ENCODE results near the gene SMCHD1.

Gene SMCHD1

DNA sequence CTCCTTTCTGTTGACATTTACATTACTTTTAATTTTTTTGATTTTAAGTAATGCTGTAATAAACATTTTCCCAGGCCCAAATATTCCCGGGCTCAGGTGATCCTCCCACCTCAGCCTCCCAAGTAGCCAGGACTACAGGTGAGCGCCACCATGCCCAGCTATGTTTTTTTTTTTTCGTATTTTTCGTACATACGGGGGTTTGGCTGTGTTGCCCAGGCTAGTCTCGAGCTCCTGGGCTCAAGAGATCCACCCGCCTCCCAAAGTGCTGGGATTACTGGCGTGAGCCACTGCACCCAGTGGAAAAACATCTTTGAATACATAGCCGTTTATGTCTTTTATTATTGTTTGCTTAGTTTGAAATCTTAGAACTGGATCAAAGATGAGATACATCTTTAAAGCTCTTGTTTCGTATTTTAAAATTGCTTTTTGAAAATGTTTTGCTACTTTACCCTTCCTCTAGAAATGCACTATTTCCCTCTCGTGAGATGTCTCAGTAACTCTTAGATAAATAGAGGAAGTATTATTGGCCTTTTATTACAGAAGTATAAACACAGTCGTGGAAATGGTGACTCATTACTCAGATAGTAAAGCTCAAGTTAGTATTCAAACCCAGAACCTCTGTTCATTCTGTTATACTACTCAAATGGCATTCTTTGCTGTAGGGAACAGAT, 2.4 kb downstream of the SMCHD1 start:
- TF ChIP-seq SIN3A (IDR thresholded peaks at IDR 0.05; ENCODE audit: borderline replicate concordance, insufficient read depth, low read length) (no peak), POLR2AphosphoS5 (IDR thresholded peaks at IDR 0.05; ENCODE audit: low read depth, low read length) (no peak), TAF1 (IDR thresholded peaks at IDR 0.05; ENCODE audit: borderline replicate concordance, insufficient read depth, low read length) (no peak), FOXP2 (optimal IDR thresholded peaks at IDR 0.05; ENCODE audit: borderline replicate concordance, extremely low read depth, extremely low read length, insufficient read depth) (no peak)
- TF ChIP-seq, protein P1, sequence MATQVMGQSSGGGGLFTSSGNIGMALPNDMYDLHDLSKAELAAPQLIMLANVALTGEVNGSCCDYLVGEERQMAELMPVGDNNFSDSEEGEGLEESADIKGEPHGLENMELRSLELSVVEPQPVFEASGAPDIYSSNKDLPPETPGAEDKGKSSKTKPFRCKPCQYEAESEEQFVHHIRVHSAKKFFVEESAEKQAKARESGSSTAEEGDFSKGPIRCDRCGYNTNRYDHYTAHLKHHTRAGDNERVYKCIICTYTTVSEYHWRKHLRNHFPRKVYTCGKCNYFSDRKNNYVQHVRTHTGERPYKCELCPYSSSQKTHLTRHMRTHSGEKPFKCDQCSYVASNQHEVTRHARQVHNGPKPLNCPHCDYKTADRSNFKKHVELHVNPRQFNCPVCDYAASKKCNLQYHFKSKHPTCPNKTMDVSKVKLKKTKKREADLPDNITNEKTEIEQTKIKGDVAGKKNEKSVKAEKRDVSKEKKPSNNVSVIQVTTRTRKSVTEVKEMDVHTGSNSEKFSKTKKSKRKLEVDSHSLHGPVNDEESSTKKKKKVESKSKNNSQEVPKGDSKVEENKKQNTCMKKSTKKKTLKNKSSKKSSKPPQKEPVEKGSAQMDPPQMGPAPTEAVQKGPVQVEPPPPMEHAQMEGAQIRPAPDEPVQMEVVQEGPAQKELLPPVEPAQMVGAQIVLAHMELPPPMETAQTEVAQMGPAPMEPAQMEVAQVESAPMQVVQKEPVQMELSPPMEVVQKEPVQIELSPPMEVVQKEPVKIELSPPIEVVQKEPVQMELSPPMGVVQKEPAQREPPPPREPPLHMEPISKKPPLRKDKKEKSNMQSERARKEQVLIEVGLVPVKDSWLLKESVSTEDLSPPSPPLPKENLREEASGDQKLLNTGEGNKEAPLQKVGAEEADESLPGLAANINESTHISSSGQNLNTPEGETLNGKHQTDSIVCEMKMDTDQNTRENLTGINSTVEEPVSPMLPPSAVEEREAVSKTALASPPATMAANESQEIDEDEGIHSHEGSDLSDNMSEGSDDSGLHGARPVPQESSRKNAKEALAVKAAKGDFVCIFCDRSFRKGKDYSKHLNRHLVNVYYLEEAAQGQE (IDR thresholded peaks at IDR 0.05; ENCODE audit: insufficient read depth in 1 of 2, low read depth in 2 of 2, low read length in 2 of 2): no peak

DNA sequence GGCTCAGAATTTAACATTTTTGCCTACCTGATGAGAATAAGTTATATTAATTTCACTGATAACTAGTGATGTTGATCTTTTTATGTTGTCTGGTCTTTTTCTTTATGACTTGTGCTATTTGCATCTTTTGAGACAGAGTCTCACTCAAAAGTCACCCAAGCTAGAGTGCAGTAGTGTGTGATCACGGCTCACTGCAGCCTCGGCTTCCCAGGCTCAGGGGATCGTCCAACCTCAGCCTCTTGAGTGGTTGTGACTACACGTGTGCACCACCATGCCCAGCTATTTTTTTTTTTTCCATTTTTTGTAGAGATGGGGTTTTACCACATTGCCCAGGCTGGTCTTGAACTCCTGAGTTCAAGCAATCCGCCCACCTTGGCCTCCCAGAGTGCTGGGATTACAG, 7.5 kb downstream of the SMCHD1 start:
- TF ChIP-seq SIN3A (IDR thresholded peaks at IDR 0.05; ENCODE audit: borderline replicate concordance, insufficient read depth, low read length) (no peak), TAF1 (IDR thresholded peaks at IDR 0.05; ENCODE audit: borderline replicate concordance, insufficient read depth, low read length) (no peak), POLR2AphosphoS5 (IDR thresholded peaks at IDR 0.05; ENCODE audit: low read depth, low read length) (no peak)

DNA sequence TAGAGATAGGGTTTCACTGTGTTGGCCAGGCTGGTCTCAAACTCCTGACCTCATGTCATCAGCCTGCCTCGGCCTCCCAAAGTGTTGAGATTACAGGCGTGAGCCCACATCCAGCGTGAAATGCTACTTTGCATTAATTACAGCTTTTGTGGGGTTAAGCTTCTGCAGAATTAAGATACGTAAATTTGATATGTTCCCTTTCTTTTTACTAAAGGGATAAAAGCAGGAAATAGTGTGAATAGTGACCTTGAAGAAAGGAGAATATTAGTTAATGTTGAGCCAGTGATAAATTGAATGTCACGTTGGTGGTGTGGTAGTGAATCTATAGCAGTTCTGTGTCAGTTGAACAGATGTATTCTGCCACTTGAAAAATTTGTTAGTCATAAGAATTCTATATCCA, 16.9 kb downstream of the SMCHD1 start:
- TF ChIP-seq TAF1 (IDR thresholded peaks at IDR 0.05; ENCODE audit: borderline replicate concordance, insufficient read depth, low read length) (no peak), FOXP2 (optimal IDR thresholded peaks at IDR 0.05; ENCODE audit: borderline replicate concordance, extremely low read depth, extremely low read length, insufficient read depth) (no peak), POLR2AphosphoS5 (IDR thresholded peaks at IDR 0.05; ENCODE audit: low read depth, low read length) (no peak)
- TF ChIP-seq, protein P1 (IDR thresholded peaks at IDR 0.05; ENCODE audit: insufficient read depth in 1 of 2, low read depth in 2 of 2, low read length in 2 of 2): no peak

DNA sequence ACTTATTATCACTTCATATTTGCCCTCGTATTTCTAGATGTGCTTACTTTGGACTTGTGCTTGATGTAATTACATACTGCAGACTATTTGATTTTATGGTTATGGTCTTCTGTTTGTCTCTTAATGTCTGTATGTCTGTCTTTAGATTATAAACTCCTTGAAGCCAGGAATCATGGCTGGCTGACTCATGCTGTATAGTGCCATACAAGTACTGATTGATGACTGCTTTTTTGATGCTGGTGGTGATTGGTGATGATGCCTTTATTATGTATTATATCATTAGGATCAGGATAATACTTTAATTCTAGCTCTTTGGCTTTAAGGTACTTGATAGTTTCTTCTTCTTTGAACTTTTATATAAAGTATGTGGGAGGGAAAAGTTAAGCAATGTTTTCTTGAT, 17.3 kb downstream of the SMCHD1 start:
- no peak for TF ChIP-seq POLR2AphosphoS5 (IDR thresholded peaks at IDR 0.05; ENCODE audit: low read depth, low read length)

DNA sequence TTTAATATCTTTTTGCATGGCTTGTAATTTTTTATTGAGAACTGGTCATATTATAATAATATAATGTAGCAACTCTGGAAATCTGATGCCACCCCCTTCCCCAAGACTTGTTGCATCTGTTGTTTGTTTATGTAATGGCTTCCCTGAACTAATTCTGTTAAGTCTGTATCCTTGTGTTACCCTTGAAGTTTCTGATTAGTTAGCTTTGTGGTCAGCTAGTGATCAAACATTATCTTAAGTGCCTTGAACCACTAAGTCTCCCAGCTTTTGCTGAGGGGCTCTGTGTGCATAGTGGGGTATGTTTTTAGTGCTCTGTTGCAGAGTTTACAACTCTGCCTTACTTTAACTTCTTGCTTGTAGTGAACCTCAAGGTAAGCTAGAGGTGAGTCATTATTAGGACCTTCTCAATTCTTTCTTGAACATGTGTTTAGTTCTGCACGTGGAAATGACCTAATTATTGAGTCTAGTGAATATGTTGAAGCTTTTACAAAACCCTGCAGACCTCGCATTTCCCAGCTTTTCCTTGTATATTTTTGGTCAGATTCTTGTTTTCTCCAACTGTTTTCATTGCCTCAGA, 24.8 kb downstream of the SMCHD1 start:
- TF ChIP-seq FOXP2 (optimal IDR thresholded peaks at IDR 0.05; ENCODE audit: borderline replicate concordance, extremely low read depth, extremely low read length, insufficient read depth): no peak
- no peak for TF ChIP-seq TAF1 (IDR thresholded peaks at IDR 0.05; ENCODE audit: borderline replicate concordance, insufficient read depth, low read length)

DNA sequence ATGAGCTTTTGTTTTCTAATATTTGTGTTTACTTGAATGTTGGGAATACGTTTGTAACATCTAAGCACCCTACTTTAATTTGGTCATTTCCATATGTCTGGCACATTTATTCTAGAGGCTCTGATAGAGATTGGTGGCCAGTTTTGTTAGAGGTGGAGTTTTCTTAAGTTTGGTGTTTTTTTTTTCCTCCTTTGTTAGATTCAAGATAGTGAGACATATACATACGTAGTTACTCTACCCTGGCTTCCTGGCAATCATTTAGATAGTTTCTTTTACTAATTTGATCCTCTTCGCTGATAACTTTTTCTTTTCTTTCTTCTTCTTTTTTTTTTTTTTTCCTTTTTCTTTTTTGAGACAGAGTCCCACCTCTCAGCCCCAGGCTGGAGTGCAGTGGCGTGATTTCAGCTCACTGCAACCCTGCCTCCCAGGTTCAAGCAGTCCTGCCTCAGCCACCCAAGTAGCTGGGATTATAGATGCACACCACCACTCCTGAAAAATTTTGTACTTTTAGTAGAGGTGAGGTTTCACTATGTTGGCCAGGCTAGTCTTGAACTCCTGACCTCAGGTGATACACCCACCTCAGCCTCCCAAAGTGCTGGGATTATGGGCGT, 26.6 kb downstream of the SMCHD1 start:
- TF ChIP-seq POLR2AphosphoS5 (IDR thresholded peaks at IDR 0.05; ENCODE audit: low read depth, low read length) (no peak), SIN3A (IDR thresholded peaks at IDR 0.05; ENCODE audit: borderline replicate concordance, insufficient read depth, low read length) (no peak), TAF1 (IDR thresholded peaks at IDR 0.05; ENCODE audit: borderline replicate concordance, insufficient read depth, low read length) (no peak), FOXP2 (optimal IDR thresholded peaks at IDR 0.05; ENCODE audit: borderline replicate concordance, extremely low read depth, extremely low read length, insufficient read depth) (no peak)
- TF ChIP-seq, protein P1 (IDR thresholded peaks at IDR 0.05; ENCODE audit: insufficient read depth in 1 of 2, low read depth in 2 of 2, low read length in 2 of 2): no peak

Measured in PFSK-1 (cell line).